Thyroid gland (tissue), 4 donors: ENCODE measurements around the gene KIF12.

Experiments
- POLR2A ChIP-seq, 2 donors: fragments of 450-650 bp; IDR thresholded peaks; one replicate each; pipeline ENCODE4 v1.6.1; 2017; ENCODE audit warnings: antibody characterized with exemption in 2 of 2, mild to moderate bottlenecking in 2 of 2, moderate library complexity in 1 of 2
- TF ChIP-seq, protein P1 (sequence below), 6 experiments: fragments of 200-600 bp in 3 of 6; fragments of 450-650 bp in 3 of 6; sonication (generic) in 3 of 6; IDR thresholded peaks; one replicate each; pipeline ENCODE4 v1.5.1; 2016 to 2019; ENCODE audit warnings: antibody characterized with exemption in 6 of 6, mild to moderate bottlenecking in 2 of 6, inconsistent platforms in 1 of 6, moderate library complexity in 1 of 6

DNA sequence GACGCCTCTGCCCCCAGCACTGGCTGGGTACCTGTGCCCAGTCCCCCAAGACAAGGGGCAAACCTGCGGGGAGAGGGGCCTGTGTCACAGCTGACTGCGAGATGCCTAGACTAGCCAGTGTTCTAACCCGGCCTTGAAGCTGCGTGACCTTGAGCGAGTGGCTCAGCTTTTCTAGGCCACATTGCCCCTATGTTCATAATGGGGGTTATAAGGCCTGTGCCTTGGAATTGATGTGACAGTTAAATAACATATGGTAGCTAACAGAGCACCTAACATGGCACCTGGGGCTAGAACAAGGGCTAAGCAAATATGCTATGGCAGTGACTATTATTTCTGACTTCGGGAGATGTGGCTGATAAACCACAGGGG lies 33.4 kb upstream of the KIF12 start:
- TF ChIP-seq, protein P1, sequence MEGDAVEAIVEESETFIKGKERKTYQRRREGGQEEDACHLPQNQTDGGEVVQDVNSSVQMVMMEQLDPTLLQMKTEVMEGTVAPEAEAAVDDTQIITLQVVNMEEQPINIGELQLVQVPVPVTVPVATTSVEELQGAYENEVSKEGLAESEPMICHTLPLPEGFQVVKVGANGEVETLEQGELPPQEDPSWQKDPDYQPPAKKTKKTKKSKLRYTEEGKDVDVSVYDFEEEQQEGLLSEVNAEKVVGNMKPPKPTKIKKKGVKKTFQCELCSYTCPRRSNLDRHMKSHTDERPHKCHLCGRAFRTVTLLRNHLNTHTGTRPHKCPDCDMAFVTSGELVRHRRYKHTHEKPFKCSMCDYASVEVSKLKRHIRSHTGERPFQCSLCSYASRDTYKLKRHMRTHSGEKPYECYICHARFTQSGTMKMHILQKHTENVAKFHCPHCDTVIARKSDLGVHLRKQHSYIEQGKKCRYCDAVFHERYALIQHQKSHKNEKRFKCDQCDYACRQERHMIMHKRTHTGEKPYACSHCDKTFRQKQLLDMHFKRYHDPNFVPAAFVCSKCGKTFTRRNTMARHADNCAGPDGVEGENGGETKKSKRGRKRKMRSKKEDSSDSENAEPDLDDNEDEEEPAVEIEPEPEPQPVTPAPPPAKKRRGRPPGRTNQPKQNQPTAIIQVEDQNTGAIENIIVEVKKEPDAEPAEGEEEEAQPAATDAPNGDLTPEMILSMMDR (IDR thresholded peaks at IDR 0.05) = no peak
- TF ChIP-seq POLR2A (IDR thresholded peaks at IDR 0.05) = no peak
